Upper lobe of right lung (tissue), 1 donor: ENCODE data around the gene PTPN2. TPM values are rescaled to one million over a fixed set of nuclear protein-coding genes. Genes with fewer than 3 reads are reported as not detected.
A peak's percentile ranks its signal among the peaks of the same experiment; 100 is the strongest.

Experiments used
- ATAC-seq: fragments of 200-7000 bp; cut with Tn5 transposase; one replicate; pipeline ENCODE4 v1.9.1; 2020; ENCODE audit warnings: mild to moderate bottlenecking, moderate library complexity
- DNase-seq: peaks from one replicate; pipeline ENCODE4 v3.0.0-alpha.2; 2020
- H3K27ac ChIP-seq: fragments of 200-600 bp; one replicate; pipeline ENCODE4 v1.8.0; 2022
- H3K27me3 ChIP-seq: fragments of 200-600 bp; one replicate; pipeline ENCODE4 v1.8.0; 2022; ENCODE audit warnings: mild to moderate bottlenecking
- H3K36me3 ChIP-seq: fragments of 200-600 bp; one replicate; pipeline ENCODE4 v1.8.0; 2022
- H3K4me1 ChIP-seq: fragments of 200-600 bp; one replicate; pipeline ENCODE4 v1.8.0; 2022
- H3K4me3 ChIP-seq: fragments of 200-600 bp; one replicate; pipeline ENCODE4 v1.8.0; 2022; ENCODE audit warnings: mild to moderate bottlenecking
- H3K9me3 ChIP-seq: fragments of 200-600 bp; one replicate; pipeline ENCODE4 v1.8.0; 2022
- intact Hi-C: fragments of 100-400 bp; cut with DNase I; formaldehyde crosslinking; loops from one replicate; pipeline ENCODE4 v1.11.0; 2022
- total RNA-seq: library from RNA; stranded (reverse); fragmentation: NEBNext Ultra II Directional; extraction: Animal tissue kit (Norgen Biotek cat#: 25700); gene quantifications from one replicate; pipeline ENCODE4 v1.2.1, GENCODE V29; 2021
- TF ChIP-seq, protein P1 (sequence below): fragments of 200-600 bp; IDR thresholded peaks from one replicate; pipeline ENCODE4 v1.8.0; 2022; ENCODE audit warnings: antibody characterized with exemption
- donor health status: DM: no; HTN: yes; CAD: no; lungs with severe emphysema.

PTPN2 gene
- total RNA-seq, 1 donor from 2014 or later, result 53.9 TPM

DNA sequence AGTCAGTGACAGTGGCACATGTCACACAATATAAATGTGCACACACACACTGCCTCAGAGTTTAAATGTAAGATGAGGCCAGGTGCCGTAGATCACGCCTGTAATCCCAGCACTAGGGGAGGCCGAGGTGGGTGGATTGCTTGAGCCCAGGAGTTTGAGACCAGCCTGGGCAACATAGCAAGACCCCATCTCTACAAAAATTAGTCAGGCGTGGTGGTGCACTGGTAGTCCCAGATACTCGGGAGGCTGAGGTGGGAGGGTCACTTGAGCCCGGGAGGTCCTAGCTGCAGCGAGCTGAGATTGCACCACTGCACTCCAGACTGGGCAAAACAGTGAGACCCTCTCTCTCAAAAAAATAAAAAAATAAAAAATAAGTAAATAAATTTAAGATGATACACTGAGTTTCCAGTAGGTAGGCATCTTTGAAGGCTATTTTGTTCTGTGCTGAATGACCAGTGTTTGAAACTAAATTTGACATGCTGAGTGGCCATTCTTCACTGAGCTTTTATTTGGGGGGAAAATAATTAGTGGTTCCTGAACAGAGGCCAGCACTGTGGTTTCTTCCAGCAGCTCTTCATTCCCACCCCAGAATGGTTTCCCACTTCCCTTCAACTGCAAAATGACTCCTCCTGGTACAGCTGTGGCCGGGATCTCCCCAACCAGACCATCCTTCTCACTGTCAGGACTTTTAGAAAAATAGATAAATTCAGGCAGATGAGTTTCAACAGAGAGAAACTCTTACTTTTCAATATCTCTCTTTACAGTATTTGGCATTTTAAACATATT lies 136.3 kb downstream of the PTPN2 start:
- Histone ChIP-seq H3K9me3 (no peaks in the 10 kb centered on the region), H3K4me1 (no peaks in the 10 kb centered on the region), H3K27me3 (no peaks in the 10 kb centered on the region), H3K4me3 (no peak overlapping the region), H3K36me3 (no peaks in the 10 kb centered on the region), H3K27ac (no peak overlapping the region)
- DNase-seq, result no peak
- intact Hi-C loops, result no loop called here
- TF ChIP-seq, protein P1, sequence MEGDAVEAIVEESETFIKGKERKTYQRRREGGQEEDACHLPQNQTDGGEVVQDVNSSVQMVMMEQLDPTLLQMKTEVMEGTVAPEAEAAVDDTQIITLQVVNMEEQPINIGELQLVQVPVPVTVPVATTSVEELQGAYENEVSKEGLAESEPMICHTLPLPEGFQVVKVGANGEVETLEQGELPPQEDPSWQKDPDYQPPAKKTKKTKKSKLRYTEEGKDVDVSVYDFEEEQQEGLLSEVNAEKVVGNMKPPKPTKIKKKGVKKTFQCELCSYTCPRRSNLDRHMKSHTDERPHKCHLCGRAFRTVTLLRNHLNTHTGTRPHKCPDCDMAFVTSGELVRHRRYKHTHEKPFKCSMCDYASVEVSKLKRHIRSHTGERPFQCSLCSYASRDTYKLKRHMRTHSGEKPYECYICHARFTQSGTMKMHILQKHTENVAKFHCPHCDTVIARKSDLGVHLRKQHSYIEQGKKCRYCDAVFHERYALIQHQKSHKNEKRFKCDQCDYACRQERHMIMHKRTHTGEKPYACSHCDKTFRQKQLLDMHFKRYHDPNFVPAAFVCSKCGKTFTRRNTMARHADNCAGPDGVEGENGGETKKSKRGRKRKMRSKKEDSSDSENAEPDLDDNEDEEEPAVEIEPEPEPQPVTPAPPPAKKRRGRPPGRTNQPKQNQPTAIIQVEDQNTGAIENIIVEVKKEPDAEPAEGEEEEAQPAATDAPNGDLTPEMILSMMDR, result no peak
- no peak for ATAC-seq

DNA sequence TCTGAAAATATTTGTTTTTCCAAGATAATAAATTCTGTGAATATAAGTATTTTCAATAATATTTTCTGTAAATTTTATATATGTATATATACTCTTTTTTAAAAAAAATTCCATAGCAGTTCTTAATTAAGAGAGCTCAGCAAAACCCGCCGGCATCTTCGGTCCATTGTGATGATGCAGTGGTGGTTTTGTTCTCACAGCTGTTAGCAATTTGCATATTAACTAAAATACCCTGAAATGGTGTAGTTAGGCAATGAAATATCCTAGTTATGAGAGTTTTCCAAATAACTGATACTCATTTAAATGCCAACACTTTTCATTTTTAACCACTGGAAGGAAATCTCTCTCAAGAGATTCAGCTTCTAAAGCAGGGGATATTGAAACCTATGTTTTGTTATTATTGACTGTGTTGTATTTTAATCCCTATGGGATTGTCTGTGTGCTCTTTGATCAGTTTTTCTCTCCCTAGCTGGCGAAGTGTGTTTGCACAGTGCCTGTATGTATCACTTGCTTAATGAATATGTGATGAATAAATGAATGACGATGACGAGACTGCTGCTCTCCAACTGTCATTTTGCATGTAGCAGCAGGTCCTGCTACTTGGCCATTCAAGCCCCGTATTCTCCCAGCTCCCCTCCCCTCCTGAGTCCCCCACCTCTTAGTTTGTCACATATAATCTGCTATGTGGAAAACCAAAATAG lies 138.8 kb downstream of the PTPN2 start:
- DNase-seq (no peak), ATAC-seq (no peak)
- no peaks in the 10 kb centered on the region for H3K27me3 ChIP-seq
- TF ChIP-seq, protein P1, result no peak
- no peak overlapping the region for H3K27ac ChIP-seq
- no peaks in the 10 kb centered on the region for H3K4me1 ChIP-seq
- intact Hi-C loops, result no loop called here
- H3K4me3 ChIP-seq, result no peak overlapping the region
- no peaks in the 10 kb centered on the region for H3K9me3 ChIP-seq
- H3K36me3 ChIP-seq, result no peaks in the 10 kb centered on the region

DNA sequence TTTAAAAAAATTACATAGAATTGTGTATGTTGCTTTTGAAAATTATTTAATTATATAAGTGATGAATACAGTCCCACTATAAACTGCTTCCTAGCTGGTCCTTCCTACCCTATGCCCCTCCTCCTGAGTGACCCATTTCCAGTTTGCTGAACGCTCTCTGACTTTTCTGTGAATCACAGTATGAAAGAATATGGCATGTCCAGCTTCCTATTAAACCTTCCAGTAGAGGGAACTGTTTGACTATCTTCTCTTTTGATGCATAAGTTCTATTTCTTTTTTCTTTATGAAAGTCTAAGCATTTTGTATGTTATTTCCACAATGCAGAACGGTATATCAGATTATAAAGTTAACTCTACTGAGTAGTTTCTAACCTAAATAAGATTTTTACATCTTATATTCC lies 139.9 kb downstream of the PTPN2 start:
- H3K27ac ChIP-seq, result no peak overlapping the region
- ATAC-seq, result peak; percentile 79
- DNase-seq, result no peak
- no peaks in the 10 kb centered on the region for H3K27me3 ChIP-seq
- H3K36me3 ChIP-seq, result no peaks in the 10 kb centered on the region
- TF ChIP-seq, protein P1, result peak; percentile 56
- H3K9me3 ChIP-seq, result no peaks in the 10 kb centered on the region
- no peaks in the 10 kb centered on the region for H3K4me1 ChIP-seq
- intact Hi-C loops, result no loop called here
- H3K4me3 ChIP-seq, result no peak overlapping the region

DNA sequence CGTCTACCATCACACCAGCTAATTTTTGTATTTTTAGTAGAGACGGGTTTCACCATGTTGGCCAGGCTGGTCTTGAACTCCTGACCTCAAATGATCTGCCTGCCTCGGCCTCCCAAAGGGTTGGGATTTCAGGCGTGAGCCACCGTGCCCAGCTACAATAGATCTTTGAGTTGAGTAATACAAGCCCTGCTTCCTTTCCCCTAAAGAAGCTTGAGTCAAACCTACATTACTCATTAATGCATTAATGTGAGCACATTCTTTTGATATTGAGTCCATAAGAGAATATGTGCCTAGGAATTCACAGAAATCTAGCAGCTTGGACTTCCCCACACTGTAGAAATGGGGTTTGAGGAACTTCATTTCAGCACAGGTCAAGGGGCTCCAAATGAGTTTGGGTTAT lies 141.6 kb downstream of the PTPN2 start:
- no peak overlapping the region for H3K27ac ChIP-seq
- no peaks in the 10 kb centered on the region for H3K4me1 ChIP-seq
- H3K27me3 ChIP-seq, result no peaks in the 10 kb centered on the region
- ATAC-seq (no peak), DNase-seq (no peak)
- intact Hi-C loops, result no loop called here
- no peak overlapping the region for H3K4me3 ChIP-seq
- no peaks in the 10 kb centered on the region for H3K9me3 ChIP-seq
- no peaks in the 10 kb centered on the region for H3K36me3 ChIP-seq
- TF ChIP-seq, protein P1, result no peak

Other genes with a start within 250 kb of the PTPN2 start
- gene SPIRE1, start 226.1 kb downstream of the PTPN2 start, total RNA-seq, result 48.2 TPM
- gene CEP76, start 181.5 kb downstream of the PTPN2 start, total RNA-seq, result 5.6 TPM
- 60.5 TPM for gene PSMG2, start 181.2 kb downstream of the PTPN2 start, total RNA-seq
- 41.5 TPM for gene SEH1L, start 63.8 kb upstream of the PTPN2 start, total RNA-seq
- 24.6 TPM for gene CEP192, start 107.1 kb upstream of the PTPN2 start, total RNA-seq